AG10803 (cell line): ENCODE data around the gene OR2M3.

Source experiments
- DNase-seq: peaks from one replicate; pipeline ENCODE4 v3.0.0; 2010; ENCODE audit warnings: low read depth
- H3K4me3 ChIP-seq: 2 replicates; pipeline ENCODE4 v1.5.1; 2011; ENCODE audit warnings: mild to moderate bottlenecking, low read length, control low read depth
- CTCF ChIP-seq: conservative IDR thresholded peaks from 2 replicates; pipeline ENCODE4 v1.5.1; 2011; ENCODE audit warnings: mild to moderate bottlenecking, low read length, control low read depth, inconsistent platforms

The OR2M3 gene

GRCh38 chr1:248183996-248184395, 13.1 kb upstream of the OR2M3 start:
- DNase-seq: no peak
- no peak overlapping the region for H3K4me3 ChIP-seq
- no peak for TF ChIP-seq CTCF

GRCh38 chr1:248187363-248187762, 9.7 kb upstream of the OR2M3 start:
- DNase-seq: no peak
- H3K4me3 ChIP-seq: no peak overlapping the region
- TF ChIP-seq CTCF: no peak

- no peak overlapping the region for H3K4me3 ChIP-seq
- TF ChIP-seq CTCF: no peak
- DNase-seq: no peak
Observed at GRCh38 chr1:248189026-248189425, 8.0 kb upstream of the OR2M3 start.

- no peak for DNase-seq
- no peak overlapping the region for H3K4me3 ChIP-seq
Observed at GRCh38 chr1:248194117-248194516, 2.9 kb upstream of the OR2M3 start.

GRCh38 chr1:248215880-248216279, 18.8 kb downstream of the OR2M3 start:
- DNase-seq: no peak
- TF ChIP-seq CTCF: no peak
- no peak overlapping the region for H3K4me3 ChIP-seq

More at GRCh38 chr1:248194117-248194516, 2.9 kb upstream of the OR2M3 start:
- TF ChIP-seq CTCF: no peak

- H3K4me3 ChIP-seq: no peak overlapping the region
- DNase-seq: no peak
- TF ChIP-seq CTCF: no peak
Observed at GRCh38 chr1:248225537-248225936, 28.5 kb downstream of the OR2M3 start.

- DNase-seq: no peak
- no peak overlapping the region for H3K4me3 ChIP-seq
- no peak for TF ChIP-seq CTCF
Observed at GRCh38 chr1:248229360-248229908, 32.4 kb downstream of the OR2M3 start.
